Tibial nerve (tissue), 4 donors: ENCODE results near the gene ASCC2.

Experiments used
- EP300 ChIP-seq, 2 donors: sonication (generic); formaldehyde crosslinking; IDR thresholded peaks; one replicate each; pipeline ENCODE4 v1.6.1; 2017; ENCODE audit warnings: antibody characterized with exemption in 2 of 2, mild to moderate bottlenecking in 1 of 2
- POLR2A ChIP-seq, 2 donors: fragments of 450-650 bp; IDR thresholded peaks; one replicate each; pipeline ENCODE4 v1.6.1; 2017; ENCODE audit warnings: antibody characterized with exemption in 2 of 2, mild to moderate bottlenecking in 2 of 2, moderate library complexity in 2 of 2
- TF ChIP-seq, protein P1 (sequence below), 5 experiments: fragments of 200-600 bp in 3 of 5; fragments of 450-650 bp in 2 of 5; sonication (generic) in 3 of 5; IDR thresholded peaks; one replicate each; pipeline ENCODE4 v1.5.1; 2016 to 2019; ENCODE audit warnings: antibody characterized with exemption in 5 of 5, mild to moderate bottlenecking in 3 of 5, moderate library complexity in 2 of 5

DNA sequence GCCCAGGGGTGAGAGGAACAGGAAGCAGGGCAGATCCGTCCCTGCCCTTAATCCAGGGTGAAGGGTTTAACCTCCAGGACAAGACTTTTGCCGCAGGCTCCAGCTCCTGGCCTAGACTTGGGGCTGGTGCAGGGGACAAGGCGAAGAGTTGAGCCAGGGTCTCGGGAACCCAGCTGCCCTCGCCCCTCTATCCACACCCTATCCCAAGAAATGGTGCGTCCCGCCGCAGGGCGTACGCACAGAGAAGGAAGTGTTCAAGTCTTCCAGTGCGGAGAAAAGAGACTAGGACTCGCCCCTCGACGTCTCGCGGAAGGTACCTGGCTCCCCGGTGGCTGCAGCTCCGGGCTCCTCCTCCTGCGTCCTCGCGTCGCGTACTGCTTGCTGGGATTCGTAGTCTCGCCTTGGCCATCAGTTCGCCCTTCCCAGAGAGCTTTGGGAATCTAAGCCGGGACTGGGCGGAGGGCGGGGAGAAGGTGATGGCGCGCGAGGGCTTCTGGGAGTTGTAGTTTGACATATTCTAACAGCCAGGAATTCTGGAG lies 71.4 kb downstream of the ASCC2 start, which contains the start of gene ZMAT5:
- TF ChIP-seq EP300 (IDR thresholded peaks at IDR 0.05) (peak in 1 of 2 donors; percentile 37), POLR2A (IDR thresholded peaks at IDR 0.05) (peak in 1 of 2 donors; percentile 61)
- TF ChIP-seq, protein P1, sequence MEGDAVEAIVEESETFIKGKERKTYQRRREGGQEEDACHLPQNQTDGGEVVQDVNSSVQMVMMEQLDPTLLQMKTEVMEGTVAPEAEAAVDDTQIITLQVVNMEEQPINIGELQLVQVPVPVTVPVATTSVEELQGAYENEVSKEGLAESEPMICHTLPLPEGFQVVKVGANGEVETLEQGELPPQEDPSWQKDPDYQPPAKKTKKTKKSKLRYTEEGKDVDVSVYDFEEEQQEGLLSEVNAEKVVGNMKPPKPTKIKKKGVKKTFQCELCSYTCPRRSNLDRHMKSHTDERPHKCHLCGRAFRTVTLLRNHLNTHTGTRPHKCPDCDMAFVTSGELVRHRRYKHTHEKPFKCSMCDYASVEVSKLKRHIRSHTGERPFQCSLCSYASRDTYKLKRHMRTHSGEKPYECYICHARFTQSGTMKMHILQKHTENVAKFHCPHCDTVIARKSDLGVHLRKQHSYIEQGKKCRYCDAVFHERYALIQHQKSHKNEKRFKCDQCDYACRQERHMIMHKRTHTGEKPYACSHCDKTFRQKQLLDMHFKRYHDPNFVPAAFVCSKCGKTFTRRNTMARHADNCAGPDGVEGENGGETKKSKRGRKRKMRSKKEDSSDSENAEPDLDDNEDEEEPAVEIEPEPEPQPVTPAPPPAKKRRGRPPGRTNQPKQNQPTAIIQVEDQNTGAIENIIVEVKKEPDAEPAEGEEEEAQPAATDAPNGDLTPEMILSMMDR (IDR thresholded peaks at IDR 0.05), result no peak
